ENCODE measurements around the gene OXSM. TPM values are rescaled to one million over a fixed set of nuclear protein-coding genes. Genes with fewer than 3 reads are reported as not detected.

Gene OXSM
- total RNA-seq, 2 experiments from 2014 or later: 10.7 to 12.0 TPM

Other genes with a start within 250 kb of the OXSM start
- gene TOP2B, start 125.2 kb upstream of the OXSM start, total RNA-seq: 100 to 1,000 TPM; 107 to 128 TPM
- 10 to 100 TPM; 41.2 to 70.0 TPM for gene NGLY1, start 6.6 kb upstream of the OXSM start, total RNA-seq